HepG2 (cell line): ENCODE data around the gene SAYSD1.

ENCODE experiments used
- ADNP ChIP-seq: sonication (generic); formaldehyde crosslinking; IDR thresholded peaks from 2 replicates; pipeline ENCODE4 v1.4.0; 2020; ENCODE audit warnings: missing genetic modification reagents
- CEBPB ChIP-seq: IDR thresholded peaks from 2 replicates; pipeline ENCODE4 v1.6.1; 2011; ENCODE audit warnings: low read depth, low read length, improper control_type of control experiment, borderline replicate concordance
- EP300 ChIP-seq, 3 experiments: sonication (generic) in 1 of 3; formaldehyde crosslinking in 1 of 3; IDR thresholded peaks; 2 replicates each; pipeline versions ENCODE4 v1.5.1 to v1.6.1; 2011 to 2020; ENCODE audit warnings: low read depth in 2 of 3, low read length in 2 of 3, borderline replicate concordance in 1 of 3, improper control_type of control experiment in 1 of 3, mild to moderate bottlenecking in 1 of 3, missing genetic modification reagents in 1 of 3, moderate library complexity in 1 of 3
- HNRNPH1 ChIP-seq: fragments of 200-400 bp; formaldehyde crosslinking; optimal IDR thresholded peaks from 2 replicates; pipeline ENCODE3; 2017; ENCODE audit warnings: mild to moderate bottlenecking, low read depth, low read length
- PHF8 ChIP-seq: sonication (generic); formaldehyde crosslinking; IDR thresholded peaks from 2 replicates; pipeline ENCODE4 v1.5.0; 2020; ENCODE audit warnings: missing genetic modification reagents
- RBM22 ChIP-seq: fragments of 200-400 bp; formaldehyde crosslinking; optimal IDR thresholded peaks from 2 replicates; pipeline ENCODE3; 2017; ENCODE audit warnings: mild to moderate bottlenecking, low read length, moderate library complexity
- TCF12 ChIP-seq, 2 experiments: fragments of 450-650 bp in 1 of 2; sonication (generic) in 1 of 2; formaldehyde crosslinking in 1 of 2; IDR thresholded peaks; 2 replicates each; pipeline versions ENCODE4 v1.6.1 to v1.8.0; 2017 to 2022; ENCODE audit warnings: antibody characterized with exemption in 1 of 2, mild to moderate bottlenecking in 1 of 2, missing genetic modification reagents in 1 of 2, moderate library complexity in 1 of 2
- ZNF879 ChIP-seq: sonication (generic); formaldehyde crosslinking; IDR thresholded peaks from 2 replicates; pipeline ENCODE4 v1.8.1; 2023; ENCODE audit warnings: missing genetic modification reagents
- TF ChIP-seq, protein P1 (sequence below): sonication (generic); formaldehyde crosslinking; IDR thresholded peaks from 2 replicates; pipeline ENCODE4 v1.8.0; 2022; ENCODE audit warnings: mild to moderate bottlenecking, missing genetic modification reagents, borderline replicate concordance
- TF ChIP-seq, protein P2 (sequence below): sonication (generic); formaldehyde crosslinking; IDR thresholded peaks from 2 replicates; pipeline ENCODE4 v1.5.0; 2020; ENCODE audit warnings: mild to moderate bottlenecking, missing genetic modification reagents, moderate library complexity

DNA sequence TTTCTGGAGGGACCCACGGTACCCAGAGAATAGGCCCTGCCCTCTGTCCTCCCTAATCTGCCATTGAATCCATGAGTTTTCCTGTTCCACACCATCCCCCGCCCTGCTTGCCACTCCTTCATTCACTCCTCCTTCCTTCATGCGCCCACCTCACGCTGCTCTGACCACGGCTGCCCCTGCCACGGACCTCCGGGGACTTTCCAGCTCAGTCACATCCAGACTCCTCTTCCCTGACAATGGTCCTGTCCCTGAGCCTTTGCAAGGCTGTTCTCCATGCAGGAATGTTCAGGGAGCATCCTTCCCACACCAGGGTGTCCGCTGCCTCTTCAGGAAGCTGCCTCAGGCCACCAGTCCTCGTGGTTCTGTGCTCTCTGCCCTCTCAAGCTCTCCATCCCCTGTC is 40.5 kb downstream of the SAYSD1 start:
- TF ChIP-seq HNRNPH1 (no peak), RBM22 (no peak), TCF12 (IDR thresholded peaks at IDR 0.05) (no peak), TCF12 (CRISPR knock-in tag; IDR thresholded peaks at IDR 0.05) (no peak), CEBPB (no peak), PHF8 (no peak), ZNF879 (no peak), EP300 (IDR thresholded peaks at IDR 0.05; ENCODE audit: low read depth in 2 of 2, low read length in 2 of 2) (no peak), EP300 (CRISPR knock-in tag; IDR thresholded peaks at IDR 0.05; ENCODE audit: borderline replicate concordance) (no peak), ADNP (no peak)
- TF ChIP-seq, protein P1, sequence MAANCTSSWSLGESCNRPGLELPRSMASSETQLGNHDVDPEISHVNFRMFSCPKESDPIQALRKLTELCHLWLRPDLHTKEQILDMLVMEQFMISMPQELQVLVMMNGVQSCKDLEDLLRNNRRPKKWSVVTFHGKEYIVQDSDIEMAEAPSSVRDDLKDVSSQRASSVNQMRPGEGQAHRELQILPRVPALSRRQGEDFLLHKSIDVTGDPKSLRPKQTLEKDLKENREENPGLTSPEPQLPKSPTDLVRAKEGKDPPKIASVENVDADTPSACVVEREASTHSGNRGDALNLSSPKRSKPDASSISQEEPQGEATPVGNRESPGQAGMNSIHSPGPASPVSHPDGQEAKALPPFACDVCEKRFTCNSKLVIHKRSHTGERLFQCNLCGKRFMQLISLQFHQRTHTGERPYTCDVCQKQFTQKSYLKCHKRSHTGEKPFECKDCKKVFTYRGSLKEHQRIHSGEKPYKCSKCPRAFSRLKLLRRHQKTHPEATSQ (CRISPR knock-in tag): no peak
- TF ChIP-seq, protein P2, sequence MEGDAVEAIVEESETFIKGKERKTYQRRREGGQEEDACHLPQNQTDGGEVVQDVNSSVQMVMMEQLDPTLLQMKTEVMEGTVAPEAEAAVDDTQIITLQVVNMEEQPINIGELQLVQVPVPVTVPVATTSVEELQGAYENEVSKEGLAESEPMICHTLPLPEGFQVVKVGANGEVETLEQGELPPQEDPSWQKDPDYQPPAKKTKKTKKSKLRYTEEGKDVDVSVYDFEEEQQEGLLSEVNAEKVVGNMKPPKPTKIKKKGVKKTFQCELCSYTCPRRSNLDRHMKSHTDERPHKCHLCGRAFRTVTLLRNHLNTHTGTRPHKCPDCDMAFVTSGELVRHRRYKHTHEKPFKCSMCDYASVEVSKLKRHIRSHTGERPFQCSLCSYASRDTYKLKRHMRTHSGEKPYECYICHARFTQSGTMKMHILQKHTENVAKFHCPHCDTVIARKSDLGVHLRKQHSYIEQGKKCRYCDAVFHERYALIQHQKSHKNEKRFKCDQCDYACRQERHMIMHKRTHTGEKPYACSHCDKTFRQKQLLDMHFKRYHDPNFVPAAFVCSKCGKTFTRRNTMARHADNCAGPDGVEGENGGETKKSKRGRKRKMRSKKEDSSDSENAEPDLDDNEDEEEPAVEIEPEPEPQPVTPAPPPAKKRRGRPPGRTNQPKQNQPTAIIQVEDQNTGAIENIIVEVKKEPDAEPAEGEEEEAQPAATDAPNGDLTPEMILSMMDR (CRISPR knock-in tag): no peak
